Upper lobe of right lung (tissue), 1 donor: Measurements from ENCODE around the gene ATP1A4. TPM values are rescaled to one million over a fixed set of nuclear protein-coding genes. Genes with fewer than 3 reads are reported as not detected.

Experiments
- ATAC-seq: fragments of 200-7000 bp; cut with Tn5 transposase; one replicate; pipeline ENCODE4 v1.9.1; 2020; ENCODE audit warnings: mild to moderate bottlenecking, moderate library complexity
- DNase-seq: peaks from one replicate; pipeline ENCODE4 v3.0.0-alpha.2; 2020
- H3K27ac ChIP-seq: fragments of 200-600 bp; one replicate; pipeline ENCODE4 v1.8.0; 2022
- H3K27me3 ChIP-seq: fragments of 200-600 bp; one replicate; pipeline ENCODE4 v1.8.0; 2022; ENCODE audit warnings: mild to moderate bottlenecking
- H3K36me3 ChIP-seq: fragments of 200-600 bp; one replicate; pipeline ENCODE4 v1.8.0; 2022
- H3K4me1 ChIP-seq: fragments of 200-600 bp; one replicate; pipeline ENCODE4 v1.8.0; 2022
- H3K4me3 ChIP-seq: fragments of 200-600 bp; one replicate; pipeline ENCODE4 v1.8.0; 2022; ENCODE audit warnings: mild to moderate bottlenecking
- H3K9me3 ChIP-seq: fragments of 200-600 bp; one replicate; pipeline ENCODE4 v1.8.0; 2022
- CTCF ChIP-seq: fragments of 200-600 bp; IDR thresholded peaks from one replicate; pipeline ENCODE4 v1.8.0; 2022; ENCODE audit warnings: antibody characterized with exemption
- intact Hi-C: fragments of 100-400 bp; cut with DNase I; formaldehyde crosslinking; loops from one replicate; pipeline ENCODE4 v1.11.0; 2022
- total RNA-seq: library from RNA; stranded (reverse); fragmentation: NEBNext Ultra II Directional; extraction: Animal tissue kit (Norgen Biotek cat#: 25700); gene quantifications from one replicate; pipeline ENCODE4 v1.2.1, GENCODE V29; 2021
- donor health status: DM: no; HTN: yes; CAD: no; lungs with severe emphysema.

The ATP1A4 gene
- total RNA-seq, 1 donor from 2014 or later, result 0.96 TPM

- ATAC-seq (no peak), DNase-seq (no peak)
- TF ChIP-seq CTCF, result no peak
- Histone ChIP-seq H3K4me1 (no peaks in the 10 kb centered on the region), H3K27ac (no peak overlapping the region), H3K9me3 (no peaks in the 10 kb centered on the region), H3K27me3 (peaks cover 5% of the 10 kb centered on the region), H3K4me3 (no peak overlapping the region), H3K36me3 (no peaks in the 10 kb centered on the region)
- intact Hi-C loops, result no loop called here
Observed at GRCh38 chr1:160168609-160169369, 17.4 kb downstream of the ATP1A4 start.

- Histone ChIP-seq H3K4me1 (no peaks in the 10 kb centered on the region), H3K4me3 (no peak overlapping the region), H3K36me3 (no peaks in the 10 kb centered on the region), H3K27me3 (peaks cover 5% of the 10 kb centered on the region), H3K9me3 (no peaks in the 10 kb centered on the region), H3K27ac (no peak overlapping the region)
- intact Hi-C loops, result no loop called here
- no peak for TF ChIP-seq CTCF
- DNase-seq, result no peak
- no peak for ATAC-seq
Observed at GRCh38 chr1:160169553-160170399, 18.4 kb downstream of the ATP1A4 start.

GRCh38 chr1:160171354-160171753 lies 20.0 kb downstream of the ATP1A4 start:
- intact Hi-C loops, result no loop called here
- Histone ChIP-seq H3K9me3 (no peaks in the 10 kb centered on the region), H3K4me3 (no peak overlapping the region), H3K36me3 (no peaks in the 10 kb centered on the region), H3K27me3 (peaks cover 5% of the 10 kb centered on the region), H3K4me1 (no peaks in the 10 kb centered on the region), H3K27ac (no peak overlapping the region)
- DNase-seq, result no peak
- TF ChIP-seq CTCF, result no peak
- ATAC-seq, result no peak

GRCh38 chr1:160171980-160172379 lies 20.6 kb downstream of the ATP1A4 start:
- no peaks in the 10 kb centered on the region for H3K36me3 ChIP-seq
- intact Hi-C loops, result no loop called here
- H3K27me3 ChIP-seq, result peaks cover 5% of the 10 kb centered on the region
- H3K4me3 ChIP-seq, result no peak overlapping the region
- no peak for DNase-seq
- no peak for ATAC-seq
- H3K9me3 ChIP-seq, result no peaks in the 10 kb centered on the region
- no peak overlapping the region for H3K27ac ChIP-seq
- no peaks in the 10 kb centered on the region for H3K4me1 ChIP-seq
- TF ChIP-seq CTCF, result no peak

- no peaks in the 10 kb centered on the region for H3K4me1 ChIP-seq
- intact Hi-C loops, result no loop called here
- no peak overlapping the region for H3K27ac ChIP-seq
- no peaks in the 10 kb centered on the region for H3K36me3 ChIP-seq
- no peak overlapping the region for H3K4me3 ChIP-seq
- H3K9me3 ChIP-seq, result no peaks in the 10 kb centered on the region
- no peaks in the 10 kb centered on the region for H3K27me3 ChIP-seq
- TF ChIP-seq CTCF, result no peak
- no peak for DNase-seq
- ATAC-seq, result no peak
Observed at GRCh38 chr1:160177231-160177630, 25.8 kb downstream of the ATP1A4 start.
